OCI-LY7 (cell line): Measurements from ENCODE around the gene OR2M3.

ENCODE experiments used
- CTCF ChIP-seq: fragments of 200-600 bp; sonication (generic); conservative IDR thresholded peaks from 2 replicates; pipeline ENCODE4 v1.5.1; 2014; ENCODE audit warnings: mild to moderate bottlenecking, antibody characterized with exemption, low read length, moderate library complexity, mixed read lengths
- EZH2phosphoT487 ChIP-seq: fragments of 200-600 bp; sonication (generic); IDR thresholded peaks from 2 replicates; pipeline ENCODE4 v1.6.1; 2018; ENCODE audit warnings: low read depth, borderline replicate concordance, mild to moderate bottlenecking, mixed run types, antibody characterized with exemption, low read length, moderate library complexity, mixed read lengths

- TF ChIP-seq CTCF (no peak), EZH2phosphoT487 (no peak)
These were observed 28.5 kb downstream of the OR2M3 start for GRCh38 chr1:248225537-248225936.
